SH-SY5Y (cell line): ENCODE results near the gene URM1.

Experiments used
- GATA2 ChIP-seq: IDR thresholded peaks from 2 replicates; pipeline ENCODE4 v1.6.1; 2011; ENCODE audit warnings: mild to moderate bottlenecking, low read depth, low read length
- GATA3 ChIP-seq: IDR thresholded peaks from 2 replicates; pipeline ENCODE4 v1.6.1; 2011; ENCODE audit warnings: low read depth, mild to moderate bottlenecking, low read length, moderate library complexity

- TF ChIP-seq GATA2 (no peak), GATA3 (no peak)
These were observed 28.7 kb downstream of the URM1 start for GRCh38 chr9:128399861-128400260.
